Thoracic aorta (tissue), 2 donors: ENCODE data around the gene FAM241B. TPM values are rescaled to one million over a fixed set of nuclear protein-coding genes. Genes with fewer than 3 reads are reported as not detected.

ENCODE experiments used
- ATAC-seq: fragments of 150-250 bp; one replicate; pipeline ENCODE4 v1.8.0; 2017; ENCODE audit warnings: low read depth; ENCODE audit not compliant: insufficient number of reproducible peaks, low FRiP score
- DNase-seq: peaks from one replicate; pipeline ENCODE4 v3.0.0-alpha.2; 2020; ENCODE audit warnings: low spot score
- H3K27ac ChIP-seq, 2 donors: fragments of 200-600 bp; sonication (generic); 1 replicate in 1 of 2; 2 replicates in 1 of 2; pipeline ENCODE4 v1.5.1; 2016; ENCODE audit warnings: mild to moderate bottlenecking in 2 of 2, moderate library complexity in 2 of 2
- H3K27me3 ChIP-seq: fragments of 200-600 bp; sonication (generic); replicated peaks from 2 replicates; pipeline ENCODE4 v1.6.0; 2016; ENCODE audit warnings: mild to moderate bottlenecking; ENCODE audit not compliant: insufficient read depth
- H3K36me3 ChIP-seq: fragments of 200-600 bp; sonication (generic); one replicate; pipeline ENCODE4 v1.5.1; 2016
- H3K4me1 ChIP-seq, 2 donors: fragments of 200-600 bp; sonication (generic); 1 replicate in 1 of 2; 2 replicates in 1 of 2; pipeline versions ENCODE4 v1.5.1 to v1.6.0; 2016; ENCODE audit warnings: low read depth in 2 of 2, mild to moderate bottlenecking in 1 of 2; ENCODE audit not compliant: control insufficient read depth in 1 of 2
- H3K4me3 ChIP-seq: fragments of 200-600 bp; sonication (generic); 2 replicates; pipeline ENCODE4 v1.5.1; 2016; ENCODE audit warnings: mild to moderate bottlenecking
- H3K9me3 ChIP-seq: fragments of 200-600 bp; sonication (generic); 2 replicates; pipeline ENCODE4 v1.5.1; 2016
- CTCF ChIP-seq: fragments of 200-600 bp; sonication (generic); IDR thresholded peaks from one replicate; pipeline ENCODE4 v1.5.1; 2019; ENCODE audit warnings: antibody characterized with exemption
- total RNA-seq, 2 donors: library from RNA; depleted of rRNA; stranded (reverse); fragments of >200 nt; gene quantifications; one replicate each; pipeline versions ENCODE4 v1.1.0 to v1.2.3, GENCODE V29; 2016

FAM241B gene
- total RNA-seq, 2 donors from 2014 or later: 2.4 to 7.8 TPM

- no peaks in the 10 kb centered on the region for H3K27me3 ChIP-seq
- peaks cover 6 to 10% of the 10 kb centered on the region in 2 donors for H3K4me1 ChIP-seq
- no peak for TF ChIP-seq CTCF
- H3K27ac ChIP-seq: no peak overlapping the region
- H3K9me3 ChIP-seq: no peaks in the 10 kb centered on the region
- DNase-seq (no peak), ATAC-seq (no peak)
- H3K36me3 ChIP-seq: no peaks in the 10 kb centered on the region
- H3K4me3 ChIP-seq: no peak overlapping the region
Measured at GRCh38 chr10:69679736-69680135, 49.7 kb downstream of the FAM241B start.

GRCh38 chr10:69680610-69681009 is 50.6 kb downstream of the FAM241B start:
- ATAC-seq (no peak), DNase-seq (no peak)
- Histone ChIP-seq H3K27ac (no peak overlapping the region), H3K4me1 (peaks cover 6 to 19% of the 10 kb centered on the region in 2 donors), H3K27me3 (no peaks in the 10 kb centered on the region), H3K36me3 (no peaks in the 10 kb centered on the region), H3K9me3 (no peaks in the 10 kb centered on the region), H3K4me3 (no peak overlapping the region)
- no peak for TF ChIP-seq CTCF

GRCh38 chr10:69681436-69681835 is 51.4 kb downstream of the FAM241B start:
- H3K27ac ChIP-seq: no peak overlapping the region
- no peaks in the 10 kb centered on the region for H3K9me3 ChIP-seq
- no peaks in the 10 kb centered on the region for H3K36me3 ChIP-seq
- ATAC-seq (no peak), DNase-seq (no peak)
- peaks cover 13 to 27% of the 10 kb centered on the region in 2 donors for H3K4me1 ChIP-seq
- no peaks in the 10 kb centered on the region for H3K27me3 ChIP-seq
- no peak for TF ChIP-seq CTCF
- no peak overlapping the region for H3K4me3 ChIP-seq

GRCh38 chr10:69682955-69683474 is 53.0 kb downstream of the FAM241B start:
- no peak overlapping the region for H3K4me3 ChIP-seq
- peaks cover 15 to 37% of the 10 kb centered on the region in 2 donors for H3K4me1 ChIP-seq
- DNase-seq: no peak
- H3K27me3 ChIP-seq: no peaks in the 10 kb centered on the region
- TF ChIP-seq CTCF: no peak
- no peak overlapping the region for H3K27ac ChIP-seq
- ATAC-seq: no peak
- H3K36me3 ChIP-seq: no peaks in the 10 kb centered on the region
- no peaks in the 10 kb centered on the region for H3K9me3 ChIP-seq

Other genes starting within 250 kb of the FAM241B start
- under 1 TPM in 1 of 2 donors, not detected in 1; 0.27 TPM for gene TACR2, start 213.3 kb upstream of the FAM241B start, total RNA-seq
- 1 to 10 TPM; 4.7 to 9.9 TPM for gene TSPAN15, start 178.8 kb upstream of the FAM241B start, total RNA-seq
- gene NEUROG3, start 56.8 kb upstream of the FAM241B start, total RNA-seq: 1 to 10 TPM in 1 of 2 donors, not detected in 1; 2.8 TPM
- 10 to 100 TPM; 23.1 to 34.1 TPM for gene COL13A1, start 171.7 kb downstream of the FAM241B start, total RNA-seq